ENCODE results near the gene ACP3. TPM values are rescaled to one million over a fixed set of nuclear protein-coding genes. Genes with fewer than 3 reads are reported as not detected.

ACP3 gene
- total and polyA plus RNA-seq, 2 of the 13 experiments (the other 11 are each of a cell fraction or from before 2014, with no cell fraction given): not detected

DNA sequence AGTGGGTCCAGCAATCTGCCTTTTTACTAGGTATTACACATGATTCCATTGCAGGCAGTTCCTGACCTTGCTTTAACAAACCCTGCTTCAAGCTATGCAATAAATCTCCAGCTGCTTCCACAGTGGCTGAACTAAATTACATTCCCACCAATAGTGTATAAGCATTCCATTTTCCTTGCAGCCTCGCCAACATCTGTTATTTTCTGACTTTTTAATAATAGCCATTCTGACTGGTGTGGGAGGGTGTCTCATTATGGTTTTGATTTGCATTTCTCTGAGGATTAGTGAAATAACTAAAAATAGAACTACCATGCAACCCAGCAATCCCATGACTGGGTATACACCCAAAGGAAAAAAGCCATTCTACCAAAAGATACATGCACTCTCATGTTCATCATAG lies 63.7 kb downstream of the ACP3 start (continued):
- TF ChIP-seq, protein P1, sequence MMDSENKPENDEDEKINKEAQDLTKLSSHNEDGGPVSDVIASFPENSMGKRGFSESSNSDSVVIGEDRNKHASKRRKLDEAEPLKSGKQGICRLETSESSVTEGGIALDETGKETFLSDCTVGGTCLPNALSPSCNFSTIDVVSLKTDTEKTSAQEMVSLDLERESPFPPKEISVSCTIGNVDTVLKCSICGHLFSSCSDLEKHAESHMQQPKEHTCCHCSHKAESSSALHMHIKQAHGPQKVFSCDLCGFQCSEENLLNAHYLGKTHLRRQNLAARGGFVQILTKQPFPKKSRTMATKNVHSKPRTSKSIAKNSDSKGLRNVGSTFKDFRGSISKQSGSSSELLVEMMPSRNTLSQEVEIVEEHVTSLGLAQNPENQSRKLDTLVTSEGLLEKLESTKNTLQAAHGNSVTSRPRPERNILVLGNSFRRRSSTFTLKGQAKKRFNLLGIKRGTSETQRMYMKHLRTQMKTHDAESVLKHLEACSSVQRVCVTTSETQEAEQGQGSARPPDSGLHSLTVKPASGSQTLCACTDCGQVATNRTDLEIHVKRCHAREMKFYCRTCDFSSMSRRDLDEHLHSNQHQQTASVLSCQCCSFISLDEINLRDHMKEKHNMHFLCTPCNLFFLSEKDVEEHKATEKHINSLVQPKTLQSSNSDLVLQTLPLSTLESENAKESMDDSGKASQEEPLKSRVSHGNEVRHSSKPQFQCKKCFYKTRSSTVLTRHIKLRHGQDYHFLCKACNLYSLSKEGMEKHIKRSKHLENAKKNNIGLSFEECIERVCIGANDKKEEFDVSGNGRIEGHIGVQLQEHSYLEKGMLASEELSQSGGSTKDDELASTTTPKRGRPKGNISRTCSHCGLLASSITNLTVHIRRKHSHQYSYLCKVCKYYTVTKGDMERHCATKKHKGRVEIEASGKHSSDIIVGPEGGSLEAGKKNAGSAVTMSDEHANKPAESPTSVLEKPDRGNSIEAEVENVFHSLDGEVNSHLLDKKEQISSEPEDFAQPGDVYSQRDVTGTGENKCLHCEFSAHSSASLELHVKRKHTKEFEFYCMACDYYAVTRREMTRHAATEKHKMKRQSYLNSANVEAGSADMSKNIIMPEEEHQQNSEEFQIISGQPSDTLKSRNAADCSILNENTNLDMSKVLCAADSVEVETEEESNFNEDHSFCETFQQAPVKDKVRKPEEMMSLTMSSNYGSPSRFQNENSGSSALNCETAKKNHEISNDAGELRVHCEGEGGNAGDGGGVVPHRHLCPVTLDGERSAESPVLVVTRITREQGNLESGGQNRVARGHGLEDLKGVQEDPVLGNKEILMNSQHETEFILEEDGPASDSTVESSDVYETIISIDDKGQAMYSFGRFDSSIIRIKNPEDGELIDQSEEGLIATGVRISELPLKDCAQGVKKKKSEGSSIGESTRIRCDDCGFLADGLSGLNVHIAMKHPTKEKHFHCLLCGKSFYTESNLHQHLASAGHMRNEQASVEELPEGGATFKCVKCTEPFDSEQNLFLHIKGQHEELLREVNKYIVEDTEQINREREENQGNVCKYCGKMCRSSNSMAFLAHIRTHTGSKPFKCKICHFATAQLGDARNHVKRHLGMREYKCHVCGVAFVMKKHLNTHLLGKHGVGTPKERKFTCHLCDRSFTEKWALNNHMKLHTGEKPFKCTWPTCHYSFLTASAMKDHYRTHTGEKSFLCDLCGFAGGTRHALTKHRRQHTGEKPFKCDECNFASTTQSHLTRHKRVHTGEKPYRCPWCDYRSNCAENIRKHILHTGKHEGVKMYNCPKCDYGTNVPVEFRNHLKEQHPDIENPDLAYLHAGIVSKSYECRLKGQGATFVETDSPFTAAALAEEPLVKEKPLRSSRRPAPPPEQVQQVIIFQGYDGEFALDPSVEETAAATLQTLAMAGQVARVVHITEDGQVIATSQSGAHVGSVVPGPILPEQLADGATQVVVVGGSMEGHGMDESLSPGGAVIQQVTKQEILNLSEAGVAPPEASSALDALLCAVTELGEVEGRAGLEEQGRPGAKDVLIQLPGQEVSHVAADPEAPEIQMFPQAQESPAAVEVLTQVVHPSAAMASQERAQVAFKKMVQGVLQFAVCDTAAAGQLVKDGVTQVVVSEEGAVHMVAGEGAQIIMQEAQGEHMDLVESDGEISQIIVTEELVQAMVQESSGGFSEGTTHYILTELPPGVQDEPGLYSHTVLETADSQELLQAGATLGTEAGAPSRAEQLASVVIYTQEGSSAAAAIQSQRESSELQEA (CRISPR knock-in tag; IDR thresholded peaks at IDR 0.05; ENCODE audit: not compliant biosample characterization): no peak
- no peak for TF ChIP-seq SOX6 (IDR thresholded peaks at IDR 0.05)
- no peak for TF ChIP-seq SOX6 (CRISPR knock-in tag; IDR thresholded peaks at IDR 0.05)

- peaks cover 12% of the 10 kb centered on the region; the same call in 1 of the 2 replicates for H3K4me1 ChIP-seq (ENCODE audit: insufficient read depth, low read length)
- no peak for ATAC-seq
- no peaks in the 10 kb centered on the region for H4K20me1 ChIP-seq (ENCODE audit: insufficient read depth, low read length)
- intact Hi-C loops (cut with micrococcal nuclease; ENCODE audit: unreplicated experiment) (no loop called here), in situ Hi-C loops (cut with HindIII; ENCODE audit: extremely low pct_ligation_motif_present, low pct_unique_long_range_greater_than_20kb) (no loop called here)
- no peak for FAIRE-seq
- H3K4me3 ChIP-seq (replicated peaks in 1 of 3; ENCODE audit: insufficient read depth in 1 of 3, low read depth in 2 of 3, low read length in 3 of 3): no peak overlapping the region
- H3K36me3 ChIP-seq (replicated peaks in 1 of 2; ENCODE audit: control insufficient read depth in 1 of 2, insufficient read depth in 2 of 2, low read length in 2 of 2): no peaks in the 10 kb centered on the region
- H3K27me3 ChIP-seq (ENCODE audit: control insufficient read depth in 1 of 2, insufficient read depth in 2 of 2, low read length in 2 of 2): peaks cover 0 to 5% of the 10 kb centered on the region in 2 experiments; a peak in 2 of 5 replicates
- H2AFZ ChIP-seq (ENCODE audit: low read length): no peak overlapping the region
- BruUV-seq (replicated peaks): no TSS peak
- CTCF ChIA-PET (ENCODE audit: low intra/inter-chr PET ratio, low total read pairs): no interaction called here
- DNase-seq (ENCODE audit: low spot score): no peak
- H3K9me3 ChIP-seq (ENCODE audit: low read length): no peaks in the 10 kb centered on the region
- H3K4me2 ChIP-seq (ENCODE audit: low read depth, low read length): no peak overlapping the region
- H3K9ac ChIP-seq (ENCODE audit: insufficient read depth, low read depth, low read length): no peak overlapping the region
- no peak overlapping the region for H3K27ac ChIP-seq (ENCODE audit: extremely low read length, insufficient read depth, low read length)
- no peaks in the 10 kb centered on the region for H3K79me2 ChIP-seq (ENCODE audit: insufficient read depth, low read length)
- POLR2A ChIA-PET: no interaction called here
- WGBS (ENCODE audit: low lambda C conversion rate): 32% methylated on average over 4 of the region's 14 CpGs
- TF ChIP-seq CENPT (CRISPR knock-in tag; IDR thresholded peaks at IDR 0.05; ENCODE audit: low read depth) (no peak), FOXA3 (CRISPR knock-in tag; IDR thresholded peaks at IDR 0.05) (no peak), SYNCRIP (IDR thresholded peaks at IDR 0.05; ENCODE audit: insufficient read depth, low read depth, low read length) (no peak), ZNF577 (CRISPR knock-in tag; IDR thresholded peaks at IDR 0.05; ENCODE audit: borderline replicate concordance, low read depth) (no peak), POLR2AphosphoS2 (IDR thresholded peaks at IDR 0.05; ENCODE audit: low read depth, low read length) (no peak), JUN (CRISPR knock-in tag; IDR thresholded peaks at IDR 0.05) (no peak), NFYB (CRISPR knock-in tag; IDR thresholded peaks at IDR 0.05) (no peak), HIVEP1 (CRISPR knock-in tag; IDR thresholded peaks at IDR 0.05) (no peak), ZNF572 (CRISPR knock-in tag; IDR thresholded peaks at IDR 0.05) (no peak), ZFP90 (CRISPR knock-in tag; IDR thresholded peaks at IDR 0.05; ENCODE audit: borderline replicate concordance) (no peak), ZNF672 (CRISPR knock-in tag; IDR thresholded peaks at IDR 0.05) (no peak)
- TF ChIP-seq, protein P2, sequence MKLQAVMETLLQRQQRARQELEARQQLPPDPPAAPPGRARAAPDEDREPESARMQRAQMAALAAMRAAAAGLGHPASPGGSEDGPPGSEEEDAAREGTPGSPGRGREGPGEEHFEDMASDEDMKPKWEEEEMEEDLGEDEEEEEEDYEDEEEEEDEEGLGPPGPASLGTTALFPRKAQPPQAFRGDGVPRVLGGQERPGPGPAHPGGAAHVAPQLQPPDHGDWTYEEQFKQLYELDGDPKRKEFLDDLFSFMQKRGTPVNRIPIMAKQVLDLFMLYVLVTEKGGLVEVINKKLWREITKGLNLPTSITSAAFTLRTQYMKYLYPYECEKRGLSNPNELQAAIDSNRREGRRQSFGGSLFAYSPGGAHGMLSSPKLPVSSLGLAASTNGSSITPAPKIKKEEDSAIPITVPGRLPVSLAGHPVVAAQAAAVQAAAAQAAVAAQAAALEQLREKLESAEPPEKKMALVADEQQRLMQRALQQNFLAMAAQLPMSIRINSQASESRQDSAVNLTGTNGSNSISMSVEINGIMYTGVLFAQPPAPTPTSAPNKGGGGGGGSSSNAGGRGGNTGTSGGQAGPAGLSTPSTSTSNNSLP (IDR thresholded peaks at IDR 0.05; ENCODE audit: low read depth, low read length): no peak
Observed at GRCh38 chr3:132381348-132381944, 64.2 kb downstream of the ACP3 start.

All from HepG2 (cell line).